ENCODE data around the gene BID. TPM values are rescaled to one million over a fixed set of nuclear protein-coding genes. Genes with fewer than 3 reads are reported as not detected.

BID gene
- total and polyA plus RNA-seq, 2 experiments from 2014 or later = 64.6 to 70.7 TPM

GRCh38 chr22:17694752-17695151, 79.5 kb downstream of the BID start:
- TF ChIP-seq EZH2 (IDR thresholded peaks at IDR 0.05; ENCODE audit: insufficient read depth, poor library complexity, severe bottlenecking) (no peak), EZH2phosphoT487 (IDR thresholded peaks at IDR 0.05; ENCODE audit: insufficient read depth, low read depth) (no peak)
- in situ Hi-C loops (cut with MboI) = no loop called here
- Histone ChIP-seq H3K9me3 (ENCODE audit: low read depth) (no peaks in the 10 kb centered on the region), H3K9me2 (ENCODE audit: insufficient read depth) (no peaks in the 10 kb centered on the region), H2AFZ (no peak overlapping the region), H3K79me2 (ENCODE audit: insufficient read depth) (peaks cover 9% of the 10 kb centered on the region), H3K4me2 (ENCODE audit: unreplicated experiment) (no peak overlapping the region), H4K20me1 (ENCODE audit: insufficient read depth) (no peaks in the 10 kb centered on the region), H3K9ac (no peak overlapping the region), H3K4me3 (no peak overlapping the region), H3K36me3 (ENCODE audit: low read depth) (peaks cover 8% of the 10 kb centered on the region), H3K4me1 (ENCODE audit: insufficient read depth) (no peaks in the 10 kb centered on the region), H3K27ac (no peak overlapping the region), H3F3A (ENCODE audit: insufficient read depth) (peaks cover 8% of the 10 kb centered on the region; the same call in 1 of the 2 replicates), H3K27me3 (replicated peaks; ENCODE audit: insufficient read depth) (no peaks in the 10 kb centered on the region)
- 63 to 64% methylated on average over 6 of the region's 6 CpGs for WGBS, 2 experiments (ENCODE audit: low coverage in 1 of 2, low lambda C conversion rate in 2 of 2, missing lambda C conversion rate in 2 of 2)
- DNase-seq = no peak

DNA sequence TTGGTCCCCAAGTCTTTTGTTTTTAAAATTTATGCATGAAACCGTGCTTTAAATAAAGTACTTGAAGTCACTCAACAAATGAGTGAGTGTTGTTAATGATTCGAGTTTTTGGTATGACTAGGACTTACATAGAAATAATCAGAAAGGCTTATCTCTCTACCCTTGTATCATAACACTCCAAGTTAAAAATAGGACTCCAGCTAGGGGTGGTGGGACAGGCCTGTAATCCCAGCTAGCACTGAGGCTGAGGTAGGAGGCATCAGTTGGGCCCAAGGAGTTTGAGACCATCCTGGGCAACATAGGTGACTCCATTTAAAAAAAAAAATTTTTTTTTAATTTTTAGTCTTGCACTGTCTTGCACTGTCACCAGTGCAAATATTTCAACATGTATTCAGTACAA, 80.1 kb downstream of the BID start:
- no peak overlapping the region for H3K27ac ChIP-seq
- H3K4me3 ChIP-seq = no peak overlapping the region
- H4K20me1 ChIP-seq (ENCODE audit: insufficient read depth) = no peaks in the 10 kb centered on the region
- 98 to 100% methylated on average over 2 of the region's 2 CpGs for WGBS, 2 experiments (ENCODE audit: low coverage in 1 of 2, low lambda C conversion rate in 2 of 2, missing lambda C conversion rate in 2 of 2)
- H3K9ac ChIP-seq = no peak overlapping the region
- no peaks in the 10 kb centered on the region for H3K4me1 ChIP-seq (ENCODE audit: insufficient read depth)
- peaks cover 4% of the 10 kb centered on the region; the same call in 1 of the 2 replicates for H3F3A ChIP-seq (ENCODE audit: insufficient read depth)
- H3K79me2 ChIP-seq (ENCODE audit: insufficient read depth) = peaks cover 9% of the 10 kb centered on the region
- H2AFZ ChIP-seq = no peak overlapping the region
- no peaks in the 10 kb centered on the region for H3K9me3 ChIP-seq (ENCODE audit: low read depth)
- in situ Hi-C loops (cut with MboI) = no loop called here
- no peak for DNase-seq
- no peak overlapping the region for H3K4me2 ChIP-seq (ENCODE audit: unreplicated experiment)
- H3K9me2 ChIP-seq (ENCODE audit: insufficient read depth) = no peaks in the 10 kb centered on the region
- peaks cover 7% of the 10 kb centered on the region for H3K36me3 ChIP-seq (ENCODE audit: low read depth)
- no peaks in the 10 kb centered on the region for H3K27me3 ChIP-seq (replicated peaks; ENCODE audit: insufficient read depth)
- TF ChIP-seq EZH2phosphoT487 (IDR thresholded peaks at IDR 0.05; ENCODE audit: insufficient read depth, low read depth) (no peak), EZH2 (IDR thresholded peaks at IDR 0.05; ENCODE audit: insufficient read depth, poor library complexity, severe bottlenecking) (no peak)

- TF ChIP-seq EZH2 (IDR thresholded peaks at IDR 0.05; ENCODE audit: insufficient read depth, poor library complexity, severe bottlenecking) (no peak), EZH2phosphoT487 (IDR thresholded peaks at IDR 0.05; ENCODE audit: insufficient read depth, low read depth) (no peak)
- no peak for DNase-seq
- no peak overlapping the region for H3K27ac ChIP-seq
- no peaks in the 10 kb centered on the region for H3K4me1 ChIP-seq (ENCODE audit: insufficient read depth)
- H4K20me1 ChIP-seq (ENCODE audit: insufficient read depth) = no peaks in the 10 kb centered on the region
- no peak overlapping the region for H3K4me3 ChIP-seq
- H2AFZ ChIP-seq = no peak overlapping the region
- no peaks in the 10 kb centered on the region for H3K9me3 ChIP-seq (ENCODE audit: low read depth)
- in situ Hi-C loops (cut with MboI) = no loop called here
- no peaks in the 10 kb centered on the region for H3F3A ChIP-seq (ENCODE audit: insufficient read depth)
- peaks cover 5% of the 10 kb centered on the region for H3K36me3 ChIP-seq (ENCODE audit: low read depth)
- no peak overlapping the region for H3K4me2 ChIP-seq (ENCODE audit: unreplicated experiment)
- H3K27me3 ChIP-seq (replicated peaks; ENCODE audit: insufficient read depth) = no peaks in the 10 kb centered on the region
- H3K79me2 ChIP-seq (ENCODE audit: insufficient read depth) = peaks cover 6% of the 10 kb centered on the region
- no peak overlapping the region for H3K9ac ChIP-seq
- H3K9me2 ChIP-seq (ENCODE audit: insufficient read depth) = no peaks in the 10 kb centered on the region
- 95 to 96% methylated on average over 4 of the region's 4 CpGs for WGBS, 2 experiments (ENCODE audit: low coverage in 1 of 2, low lambda C conversion rate in 2 of 2, missing lambda C conversion rate in 2 of 2)
Observed at GRCh38 chr22:17692841-17693240, 81.4 kb downstream of the BID start.

- Histone ChIP-seq H3F3A (ENCODE audit: insufficient read depth) (no peaks in the 10 kb centered on the region), H3K79me2 (ENCODE audit: insufficient read depth) (peaks cover 32% of the 10 kb centered on the region), H3K36me3 (ENCODE audit: low read depth) (peaks cover 4% of the 10 kb centered on the region), H2AFZ (no peak overlapping the region), H3K27me3 (replicated peaks; ENCODE audit: insufficient read depth) (no peaks in the 10 kb centered on the region), H3K4me3 (no peak overlapping the region), H3K9me2 (ENCODE audit: insufficient read depth) (no peaks in the 10 kb centered on the region), H3K4me2 (ENCODE audit: unreplicated experiment) (no peak overlapping the region), H3K27ac (no peak overlapping the region), H3K9me3 (ENCODE audit: low read depth) (no peaks in the 10 kb centered on the region), H3K9ac (no peak overlapping the region), H3K4me1 (ENCODE audit: insufficient read depth) (0 out of 2 replicates have a peak, but pooled peaks cover 2% of the 10 kb centered on the region), H4K20me1 (ENCODE audit: insufficient read depth) (no peaks in the 10 kb centered on the region)
- WGBS, 2 experiments (ENCODE audit: low coverage in 1 of 2, low lambda C conversion rate in 2 of 2, missing lambda C conversion rate in 2 of 2) = 97 to 99% methylated on average over 3 of the region's 3 CpGs
- in situ Hi-C loops (cut with MboI) = no loop called here
- no peak for TF ChIP-seq EZH2phosphoT487 (IDR thresholded peaks at IDR 0.05; ENCODE audit: insufficient read depth, low read depth)
- no peak for TF ChIP-seq EZH2 (IDR thresholded peaks at IDR 0.05; ENCODE audit: insufficient read depth, poor library complexity, severe bottlenecking)
- no peak for DNase-seq
Observed at GRCh38 chr22:17684245-17684644, 90.0 kb downstream of the BID start.

Small RNA genes within 50 kb of the gene (microRNA-seq; reads per million reads assigned to microRNA genes)
- gene MIR3198-1 (ENCODE audit: borderline number of aligned reads) = not detected

Small RNA genes within 50 kb of the gene (small RNA-seq; reads per million reads assigned to genes)
- not detected for gene MIR3198-1 (ENCODE audit: low read depth, low replicate concordance)

Other genes with a start within 250 kb of the BID start
- not detected in 2 replicates for gene SLC25A18, start 211.0 kb downstream of the BID start, total RNA-seq (2014; rRNA removed; shearing (Covaris generic))
- gene SLC25A18, start 211.0 kb downstream of the BID start, polyA plus RNA-seq (2016; fragmentation: Nextera tagmentation; extraction: Ambion mirVana) = 0.08 TPM in 1 of 2 replicates, not detected in the other
- gene ATP6V1E1, start 145.7 kb downstream of the BID start, total RNA-seq (2014; rRNA removed; shearing (Covaris generic)) = 103 and 113 TPM in 2 replicates
- gene ATP6V1E1, start 145.7 kb downstream of the BID start, polyA plus RNA-seq (2016; fragmentation: Nextera tagmentation; extraction: Ambion mirVana) = 131 and 134 TPM in 2 replicates
- 71.9 and 74.1 TPM in 2 replicates for gene BCL2L13, start 135.7 kb downstream of the BID start, total RNA-seq (2014; rRNA removed; shearing (Covaris generic))
- 43.0 and 44.9 TPM in 2 replicates for gene BCL2L13, start 135.7 kb downstream of the BID start, polyA plus RNA-seq (2016; fragmentation: Nextera tagmentation; extraction: Ambion mirVana)